IMR-90 (cell line): ENCODE results near the gene ZC3HAV1L.
"Not testable (repeated sequence)": the region's sequence is repeated elsewhere in the genome, so short reads cannot be mapped to it uniquely, and the experiment has no call there.

Source experiments
- BHLHE40 ChIP-seq: fragments of 150-350 bp; IDR thresholded peaks from 2 replicates; pipeline ENCODE4 v1.6.1; 2016; ENCODE audit warnings: mild to moderate bottlenecking, low read depth, low read length
- CHD1 ChIP-seq: IDR thresholded peaks from 2 replicates; pipeline ENCODE4 v1.6.1; 2012; ENCODE audit warnings: low read depth, low read length, improper control_type of control experiment
- FOS ChIP-seq: fragments of 150-350 bp; IDR thresholded peaks from 2 replicates; pipeline ENCODE4 v1.6.1; 2016; ENCODE audit warnings: low read depth, low read length
- MAFK ChIP-seq: IDR thresholded peaks from 2 replicates; pipeline ENCODE4 v1.6.1; 2012; ENCODE audit warnings: low read depth, low read length, improper control_type of control experiment
- MAZ ChIP-seq: IDR thresholded peaks from 2 replicates; pipeline ENCODE4 v1.6.1; 2012; ENCODE audit warnings: low read depth, mild to moderate bottlenecking, low read length, improper control_type of control experiment, moderate library complexity, borderline replicate concordance
- MXI1 ChIP-seq: IDR thresholded peaks from 2 replicates; pipeline ENCODE4 v1.6.1; 2012; ENCODE audit warnings: low read depth, mild to moderate bottlenecking, low read length, moderate library complexity, borderline replicate concordance
- NFE2L2 ChIP-seq: fragments of 150-350 bp; IDR thresholded peaks from 2 replicates; pipeline ENCODE4 v1.6.1; 2016; ENCODE audit warnings: low read depth, mild to moderate bottlenecking, low read length
- POLR2A ChIP-seq: IDR thresholded peaks from 2 replicates; pipeline ENCODE4 v1.6.1; 2012; ENCODE audit warnings: mild to moderate bottlenecking, low read depth, low read length
- RAD21 ChIP-seq: IDR thresholded peaks from 2 replicates; pipeline ENCODE4 v1.6.1; 2012; ENCODE audit warnings: low read length, improper control_type of control experiment
- RCOR1 ChIP-seq: IDR thresholded peaks from 2 replicates; pipeline ENCODE4 v1.6.1; 2012; ENCODE audit warnings: mild to moderate bottlenecking, low read length, improper control_type of control experiment; ENCODE audit not compliant: insufficient replicate concordance
- RFX5 ChIP-seq: IDR thresholded peaks from 2 replicates; pipeline ENCODE4 v1.8.0; 2012; ENCODE audit warnings: low read depth, mild to moderate bottlenecking, low read length, moderate library complexity
- TF ChIP-seq, protein P1 (sequence below): conservative IDR thresholded peaks from 2 replicates; pipeline ENCODE4 v1.5.1; 2012; ENCODE audit warnings: mild to moderate bottlenecking, low read depth, low read length, improper control_type of control experiment
- TF ChIP-seq, protein P2 (sequence below): fragments of 150-350 bp; IDR thresholded peaks from 2 replicates; pipeline ENCODE4 v1.6.1; 2017; ENCODE audit warnings: mild to moderate bottlenecking, antibody characterized with exemption, low read length, low read depth

DNA sequence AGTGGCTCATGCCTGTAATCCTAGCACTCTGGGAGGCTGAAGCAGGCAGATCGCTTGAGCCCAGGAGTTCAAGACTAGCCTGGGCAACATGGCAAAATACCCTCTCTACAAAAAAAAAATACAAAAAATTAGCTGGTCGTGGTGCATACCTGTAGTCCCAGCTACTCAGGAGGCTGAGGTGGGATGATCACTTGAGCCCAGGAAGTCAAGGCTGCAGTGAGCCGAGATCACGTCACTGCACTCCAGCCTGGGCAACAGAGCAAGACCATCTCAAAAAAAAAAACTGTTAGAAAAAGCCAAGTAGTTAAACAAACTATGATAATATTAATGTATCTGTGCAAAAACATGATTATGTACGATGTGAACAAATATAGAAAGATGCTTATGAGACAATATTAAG, 10.0 kb downstream of the ZC3HAV1L start:
- TF ChIP-seq RAD21, RCOR1, CHD1, MXI1, POLR2A, MAFK, NFE2L2, FOS, RFX5, MAZ, BHLHE40: not testable (repeated sequence)
- TF ChIP-seq, protein P1, sequence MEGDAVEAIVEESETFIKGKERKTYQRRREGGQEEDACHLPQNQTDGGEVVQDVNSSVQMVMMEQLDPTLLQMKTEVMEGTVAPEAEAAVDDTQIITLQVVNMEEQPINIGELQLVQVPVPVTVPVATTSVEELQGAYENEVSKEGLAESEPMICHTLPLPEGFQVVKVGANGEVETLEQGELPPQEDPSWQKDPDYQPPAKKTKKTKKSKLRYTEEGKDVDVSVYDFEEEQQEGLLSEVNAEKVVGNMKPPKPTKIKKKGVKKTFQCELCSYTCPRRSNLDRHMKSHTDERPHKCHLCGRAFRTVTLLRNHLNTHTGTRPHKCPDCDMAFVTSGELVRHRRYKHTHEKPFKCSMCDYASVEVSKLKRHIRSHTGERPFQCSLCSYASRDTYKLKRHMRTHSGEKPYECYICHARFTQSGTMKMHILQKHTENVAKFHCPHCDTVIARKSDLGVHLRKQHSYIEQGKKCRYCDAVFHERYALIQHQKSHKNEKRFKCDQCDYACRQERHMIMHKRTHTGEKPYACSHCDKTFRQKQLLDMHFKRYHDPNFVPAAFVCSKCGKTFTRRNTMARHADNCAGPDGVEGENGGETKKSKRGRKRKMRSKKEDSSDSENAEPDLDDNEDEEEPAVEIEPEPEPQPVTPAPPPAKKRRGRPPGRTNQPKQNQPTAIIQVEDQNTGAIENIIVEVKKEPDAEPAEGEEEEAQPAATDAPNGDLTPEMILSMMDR = not testable (repeated sequence)
- TF ChIP-seq, protein P2, sequence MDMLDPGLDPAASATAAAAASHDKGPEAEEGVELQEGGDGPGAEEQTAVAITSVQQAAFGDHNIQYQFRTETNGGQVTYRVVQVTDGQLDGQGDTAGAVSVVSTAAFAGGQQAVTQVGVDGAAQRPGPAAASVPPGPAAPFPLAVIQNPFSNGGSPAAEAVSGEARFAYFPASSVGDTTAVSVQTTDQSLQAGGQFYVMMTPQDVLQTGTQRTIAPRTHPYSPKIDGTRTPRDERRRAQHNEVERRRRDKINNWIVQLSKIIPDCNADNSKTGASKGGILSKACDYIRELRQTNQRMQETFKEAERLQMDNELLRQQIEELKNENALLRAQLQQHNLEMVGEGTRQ = not testable (repeated sequence)
